ENCODE data around the gene SIK3. TPM values are rescaled to one million over a fixed set of nuclear protein-coding genes. Genes with fewer than 3 reads are reported as not detected.
A peak's percentile ranks its signal among the peaks of the same experiment; 100 is the strongest.

The SIK3 gene
- total RNA-seq, 1 donor from 2014 or later: 29.4 TPM

GRCh38 chr11:116901964-116902688, 196.1 kb downstream of the SIK3 start:
- no peaks in the 10 kb centered on the region for H3K9me3 Mint-ChIP-seq (ENCODE audit: unreplicated experiment)
- H3K36me3 Mint-ChIP-seq (ENCODE audit: low read depth, unreplicated experiment): peaks cover 7% of the 10 kb centered on the region
- H3K4me1 Mint-ChIP-seq (ENCODE audit: unreplicated experiment): peaks cover 36% of the 10 kb centered on the region
- H3K27me3 Mint-ChIP-seq (ENCODE audit: unreplicated experiment): no peaks in the 10 kb centered on the region
- no peak for DNase-seq (ENCODE audit: low spot score)
- H3K27ac Mint-ChIP-seq (ENCODE audit: unreplicated experiment): no peak overlapping the region
- TF ChIP-seq CTCF (IDR thresholded peaks at IDR 0.05; ENCODE audit: unreplicated experiment): no peak
- no peak overlapping the region for H3K4me3 Mint-ChIP-seq (ENCODE audit: unreplicated experiment)

GRCh38 chr11:116901211-116901610, 197.0 kb downstream of the SIK3 start:
- Mint-ChIP-seq H3K36me3 (ENCODE audit: low read depth, unreplicated experiment) (peaks cover 7% of the 10 kb centered on the region), H3K27ac (ENCODE audit: unreplicated experiment) (no peak overlapping the region), H3K27me3 (ENCODE audit: unreplicated experiment) (no peaks in the 10 kb centered on the region), H3K4me3 (ENCODE audit: unreplicated experiment) (no peak overlapping the region), H3K9me3 (ENCODE audit: unreplicated experiment) (no peaks in the 10 kb centered on the region), H3K4me1 (ENCODE audit: unreplicated experiment) (peaks cover 31% of the 10 kb centered on the region)
- no peak for DNase-seq (ENCODE audit: low spot score)
- TF ChIP-seq CTCF (IDR thresholded peaks at IDR 0.05; ENCODE audit: unreplicated experiment): no peak

- no peaks in the 10 kb centered on the region for H3K27me3 Mint-ChIP-seq (ENCODE audit: unreplicated experiment)
- no peaks in the 10 kb centered on the region for H3K9me3 Mint-ChIP-seq (ENCODE audit: unreplicated experiment)
- H3K27ac Mint-ChIP-seq (ENCODE audit: unreplicated experiment): no peak overlapping the region
- peaks cover 18% of the 10 kb centered on the region for H3K4me1 Mint-ChIP-seq (ENCODE audit: unreplicated experiment)
- no peak overlapping the region for H3K4me3 Mint-ChIP-seq (ENCODE audit: unreplicated experiment)
- DNase-seq (ENCODE audit: low spot score): no peak
- no peak for TF ChIP-seq CTCF (IDR thresholded peaks at IDR 0.05; ENCODE audit: unreplicated experiment)
- H3K36me3 Mint-ChIP-seq (ENCODE audit: low read depth, unreplicated experiment): peaks cover 12% of the 10 kb centered on the region
Observed at GRCh38 chr11:116896211-116896610, 202.0 kb downstream of the SIK3 start.

- Mint-ChIP-seq H3K4me1 (ENCODE audit: unreplicated experiment) (peaks cover 19% of the 10 kb centered on the region), H3K27ac (ENCODE audit: unreplicated experiment) (no peak overlapping the region), H3K36me3 (ENCODE audit: low read depth, unreplicated experiment) (peaks cover 11% of the 10 kb centered on the region), H3K4me3 (ENCODE audit: unreplicated experiment) (no peak overlapping the region), H3K9me3 (ENCODE audit: unreplicated experiment) (no peaks in the 10 kb centered on the region), H3K27me3 (ENCODE audit: unreplicated experiment) (no peaks in the 10 kb centered on the region)
- peak; percentile 67 for DNase-seq (ENCODE audit: low spot score)
- TF ChIP-seq CTCF (IDR thresholded peaks at IDR 0.05; ENCODE audit: unreplicated experiment): peak; percentile 35
Observed at GRCh38 chr11:116895048-116895757, 203.0 kb downstream of the SIK3 start.

GRCh38 chr11:116893906-116894305, 204.3 kb downstream of the SIK3 start:
- DNase-seq (ENCODE audit: low spot score): no peak
- peaks cover 19% of the 10 kb centered on the region for H3K4me1 Mint-ChIP-seq (ENCODE audit: unreplicated experiment)
- peaks cover 5% of the 10 kb centered on the region for H3K36me3 Mint-ChIP-seq (ENCODE audit: low read depth, unreplicated experiment)
- no peaks in the 10 kb centered on the region for H3K27me3 Mint-ChIP-seq (ENCODE audit: unreplicated experiment)
- H3K27ac Mint-ChIP-seq (ENCODE audit: unreplicated experiment): peak overlapping the region; percentile 10
- TF ChIP-seq CTCF (IDR thresholded peaks at IDR 0.05; ENCODE audit: unreplicated experiment): no peak
- no peak overlapping the region for H3K4me3 Mint-ChIP-seq (ENCODE audit: unreplicated experiment)
- H3K9me3 Mint-ChIP-seq (ENCODE audit: unreplicated experiment): no peaks in the 10 kb centered on the region
